Bronchial smooth muscle cell (primary cell): ENCODE results near the gene ROS1. TPM values are rescaled to one million over a fixed set of nuclear protein-coding genes. Genes with fewer than 3 reads are reported as not detected.

ENCODE experiments used
- total RNA-seq: library from RNA; depleted of rRNA; stranded (reverse); fragments of >200 nt; gene quantifications from 2 replicates; pipeline ENCODE4 v1.2.1, GENCODE V29; 2014

ROS1 gene
- under 0.01 TPM in 2 replicates for total RNA-seq

GRCh38 chr6:117425431-117426153, at the start of gene ROS1:
Gene ROS1, minus strand, starts transcription at chr6:117425942. Its CDS starts 286 bp downstream, at chr6:117425656.

DNA sequence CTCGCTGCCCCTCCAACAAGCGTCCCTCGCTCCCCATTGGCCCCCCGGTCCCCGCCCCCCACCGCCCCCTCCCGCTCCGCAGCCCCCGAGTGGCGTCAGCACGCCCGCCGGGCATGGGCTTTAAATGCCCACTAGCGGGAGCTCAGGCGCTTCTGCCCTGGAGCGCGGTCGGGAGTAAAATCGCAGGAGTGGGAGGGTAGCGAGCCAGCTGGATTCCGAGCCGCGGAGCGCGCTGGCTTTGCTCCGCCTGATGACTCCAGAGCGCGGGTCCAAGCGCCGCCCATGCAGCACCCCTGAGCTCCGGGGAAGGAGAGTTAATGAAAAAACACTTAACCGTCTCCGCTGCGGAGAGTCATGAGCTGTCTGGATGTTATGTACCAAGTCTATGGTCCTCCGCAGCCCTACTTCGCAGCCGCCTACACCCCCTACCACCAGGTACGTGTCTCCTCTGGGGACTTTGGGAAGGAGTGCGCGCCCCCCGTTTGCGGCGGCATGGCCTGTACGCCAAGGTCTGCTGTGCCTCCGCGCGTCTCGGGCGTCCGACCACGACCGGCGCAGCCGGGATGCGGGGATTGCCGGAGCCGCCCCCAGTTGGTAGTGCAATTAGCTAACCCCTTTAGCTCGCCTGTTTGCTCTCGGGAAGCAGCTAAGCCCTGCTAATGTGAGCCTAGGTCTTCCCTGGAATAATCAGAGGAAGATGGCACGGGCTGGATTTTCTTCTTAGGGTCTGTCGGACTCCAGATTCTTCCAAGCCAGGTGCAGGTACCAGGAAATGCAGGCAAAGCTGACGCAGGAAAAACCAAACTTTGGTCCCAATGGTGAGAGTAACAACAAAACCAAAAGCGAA, 160.1 kb downstream of the ROS1 start, which contains the start of gene VGLL2:
Gene VGLL2, plus strand, starts transcription at position 149 of the 847 bp plus-strand sequence. Its CDS starts 206 bp downstream, at position 355.

Other genes starting within 250 kb of the ROS1 start
- not detected in 2 replicates for gene VGLL2, start 160.4 kb downstream of the ROS1 start, total RNA-seq
- 13.9 and 17.7 TPM in 2 replicates for gene DCBLD1, start 56.7 kb upstream of the ROS1 start, total RNA-seq
- 22.1 and 38.0 TPM in 2 replicates for gene GOPC, start 176.6 kb upstream of the ROS1 start, total RNA-seq
- gene NUS1, start 249.5 kb upstream of the ROS1 start, total RNA-seq, result 7.9 and 13.9 TPM in 2 replicates